GM12873 (cell line): Measurements from ENCODE around the gene AGK.

Experiments
- CTCF ChIP-seq: IDR thresholded peaks from 2 replicates; pipeline ENCODE4 v1.5.1; 2012; ENCODE audit warnings: low read depth, mild to moderate bottlenecking, moderate library complexity, low read length, control low read depth; ENCODE audit not compliant: insufficient read depth; ENCODE audit errors: missing control alignments

Gene AGK

GRCh38 chr7:141584935-141585334 lies 33.7 kb downstream of the AGK start:
- TF ChIP-seq CTCF, result no peak

GRCh38 chr7:141585592-141586510 lies 34.6 kb downstream of the AGK start:
- no peak for TF ChIP-seq CTCF

GRCh38 chr7:141586878-141587277 lies 35.7 kb downstream of the AGK start:
- no peak for TF ChIP-seq CTCF

- no peak for TF ChIP-seq CTCF
Observed at GRCh38 chr7:141587304-141587703, 36.1 kb downstream of the AGK start.

GRCh38 chr7:141588912-141589311 lies 37.7 kb downstream of the AGK start:
- no peak for TF ChIP-seq CTCF

- no peak for TF ChIP-seq CTCF
Observed at GRCh38 chr7:141590071-141590470, 38.9 kb downstream of the AGK start.

GRCh38 chr7:141590666-141591065 lies 39.5 kb downstream of the AGK start:
- no peak for TF ChIP-seq CTCF
